Activated effector memory CD4-positive, alpha-beta T cell treated with anti-CD3 and anti-CD28 coated beads, Interleukin-2, amount 50 U/mL, for 16 hours (primary cell): ENCODE data around the gene ALDOC.
A peak's percentile ranks its signal among the peaks of the same experiment; 100 is the strongest.

Experiments
- DNase-seq: peaks from one replicate; pipeline ENCODE4 v3.0.0-alpha.2; 2020

Gene ALDOC

GRCh38 chr17:28551421-28552175 is 25.1 kb downstream of the ALDOC start:
- DNase-seq = no peak

GRCh38 chr17:28550858-28551257 is 25.8 kb downstream of the ALDOC start:
- no peak for DNase-seq

- peak; percentile 84 for DNase-seq
Observed at GRCh38 chr17:28549236-28550132, 27.2 kb downstream of the ALDOC start.

GRCh38 chr17:28548417-28549130 is 28.1 kb downstream of the ALDOC start:
- no peak for DNase-seq

- DNase-seq = peak; percentile 86
Observed at GRCh38 chr17:28547623-28548416, 28.9 kb downstream of the ALDOC start.

- no peak for DNase-seq
Observed at GRCh38 chr17:28547096-28547622, 29.5 kb downstream of the ALDOC start.

- no peak for DNase-seq
Observed at GRCh38 chr17:28545787-28546415, 30.8 kb downstream of the ALDOC start.

- DNase-seq = no peak
Observed at GRCh38 chr17:28545141-28545503, 31.6 kb downstream of the ALDOC start.

GRCh38 chr17:28544402-28545140 is 32.1 kb downstream of the ALDOC start:
- no peak for DNase-seq

GRCh38 chr17:28541439-28541838 is 35.3 kb downstream of the ALDOC start:
- DNase-seq = no peak

- peak; percentile 56 for DNase-seq
Observed at GRCh38 chr17:28540231-28540630, 36.5 kb downstream of the ALDOC start.

GRCh38 chr17:28538296-28538895 is 38.3 kb downstream of the ALDOC start:
- DNase-seq = no peak

- no peak for DNase-seq
Observed at GRCh38 chr17:28537219-28537610, 39.5 kb downstream of the ALDOC start.

- no peak for DNase-seq
Observed at GRCh38 chr17:28536532-28537218, 40.0 kb downstream of the ALDOC start.

- no peak for DNase-seq
Observed at GRCh38 chr17:28534740-28535375, 41.8 kb downstream of the ALDOC start.

- DNase-seq = no peak
Observed at GRCh38 chr17:28533091-28533807, 43.4 kb downstream of the ALDOC start.

- DNase-seq = no peak
Observed at GRCh38 chr17:28532050-28532960, 44.4 kb downstream of the ALDOC start.

- no peak for DNase-seq
Observed at GRCh38 chr17:28530926-28531325, 45.8 kb downstream of the ALDOC start.
